NCI-H1092 treated with DMSO at 0.1 percent for 48 hours (cell line): ENCODE data around the gene NRK.
"Not testable (repeated sequence)": the region's sequence is repeated elsewhere in the genome, so short reads cannot be mapped to it uniquely, and the experiment has no call there.

Source experiments
- DNase-seq: peaks from one replicate; lab custom pipeline; 2025; lab: John Stamatoyannopoulos, UW

The NRK gene

GRCh38 chrX:105880491-105880890 is 58.2 kb downstream of the NRK start:
- DNase-seq = no peak

DNA sequence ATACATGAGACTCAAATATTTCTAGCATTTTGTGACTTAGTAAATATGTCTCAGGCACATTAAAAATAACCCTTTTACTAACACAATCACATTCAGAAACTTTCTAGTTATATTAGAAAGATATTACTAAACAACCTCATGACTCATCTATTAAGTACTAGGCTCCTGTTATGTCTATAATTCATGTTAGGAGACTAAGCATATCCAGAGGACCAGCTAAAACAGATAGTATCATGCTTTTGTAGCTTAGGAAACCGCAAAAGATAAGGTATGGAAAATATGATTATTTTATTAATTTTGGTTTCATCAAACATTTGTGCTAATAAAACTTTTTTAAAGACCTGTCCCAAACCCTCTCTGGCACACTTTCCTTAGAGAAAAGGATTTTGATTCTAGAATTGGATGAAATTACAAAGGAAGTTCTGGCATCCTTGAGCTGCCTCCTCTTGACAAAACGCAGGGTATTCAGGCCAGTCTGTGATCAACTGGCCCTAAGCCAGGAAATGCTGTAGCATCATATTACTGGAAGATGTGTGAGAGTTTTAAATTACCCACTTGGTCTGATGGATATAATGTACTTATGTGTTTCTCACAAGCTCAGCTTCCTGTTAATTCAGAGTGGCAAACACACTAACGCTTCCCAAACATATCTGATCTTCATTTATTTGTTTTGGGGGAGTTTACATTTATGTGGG is 60.4 kb downstream of the NRK start:
- DNase-seq = peak; percentile 1

GRCh38 chrX:105894721-105895120 is 72.4 kb downstream of the NRK start:
- DNase-seq = no peak

DNA sequence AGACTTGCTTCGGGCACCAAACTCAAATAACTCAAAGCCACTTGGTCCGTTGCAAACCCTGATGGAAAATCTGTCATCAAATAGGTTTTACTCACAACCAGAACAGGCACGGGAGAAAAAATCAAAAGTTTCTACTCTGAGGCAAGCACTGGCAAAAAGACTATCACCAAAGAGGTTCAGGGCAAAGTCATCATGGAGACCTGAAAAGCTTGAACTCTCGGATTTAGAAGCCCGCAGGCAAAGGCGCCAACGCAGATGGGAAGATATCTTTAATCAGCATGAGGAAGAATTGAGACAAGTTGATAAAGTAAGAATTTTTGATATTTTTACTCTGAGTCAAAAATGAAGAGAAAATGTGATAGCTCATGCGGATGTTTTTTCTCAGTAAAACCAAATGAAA is 87.2 kb downstream of the NRK start:
- DNase-seq = no peak

DNA sequence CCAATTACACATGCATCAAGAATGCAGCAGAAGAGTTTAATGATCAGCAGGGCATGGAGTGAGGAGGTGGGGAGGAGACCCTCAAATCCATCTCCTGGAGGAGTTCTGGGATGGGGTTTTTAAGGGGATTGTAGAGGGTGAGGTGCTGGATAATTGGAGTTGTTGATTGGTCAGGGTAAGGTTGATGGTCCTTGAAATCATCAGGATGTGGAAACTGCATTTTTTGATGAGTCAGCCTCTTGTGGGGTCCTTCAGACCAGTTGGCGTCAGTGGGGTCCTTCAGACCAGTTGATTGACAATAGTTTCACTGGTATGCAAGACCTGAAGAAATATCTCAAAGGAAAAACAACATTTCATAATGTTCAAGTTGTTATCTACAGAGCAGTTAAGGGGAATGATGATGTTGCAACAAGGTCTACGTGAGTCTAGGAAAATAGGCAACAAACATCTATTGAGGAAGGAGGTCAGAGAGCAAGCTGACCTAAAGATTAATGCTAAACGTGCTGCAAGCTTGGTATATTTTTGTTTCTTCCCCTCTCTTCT is 88.3 kb downstream of the NRK start:
- no peak for DNase-seq

- DNase-seq = no peak
These were observed 122.9 kb downstream of the NRK start for GRCh38 chrX:105945266-105945665.

GRCh38 chrX:105969487-105969886 is 147.1 kb downstream of the NRK start:
- no peak for DNase-seq

DNA sequence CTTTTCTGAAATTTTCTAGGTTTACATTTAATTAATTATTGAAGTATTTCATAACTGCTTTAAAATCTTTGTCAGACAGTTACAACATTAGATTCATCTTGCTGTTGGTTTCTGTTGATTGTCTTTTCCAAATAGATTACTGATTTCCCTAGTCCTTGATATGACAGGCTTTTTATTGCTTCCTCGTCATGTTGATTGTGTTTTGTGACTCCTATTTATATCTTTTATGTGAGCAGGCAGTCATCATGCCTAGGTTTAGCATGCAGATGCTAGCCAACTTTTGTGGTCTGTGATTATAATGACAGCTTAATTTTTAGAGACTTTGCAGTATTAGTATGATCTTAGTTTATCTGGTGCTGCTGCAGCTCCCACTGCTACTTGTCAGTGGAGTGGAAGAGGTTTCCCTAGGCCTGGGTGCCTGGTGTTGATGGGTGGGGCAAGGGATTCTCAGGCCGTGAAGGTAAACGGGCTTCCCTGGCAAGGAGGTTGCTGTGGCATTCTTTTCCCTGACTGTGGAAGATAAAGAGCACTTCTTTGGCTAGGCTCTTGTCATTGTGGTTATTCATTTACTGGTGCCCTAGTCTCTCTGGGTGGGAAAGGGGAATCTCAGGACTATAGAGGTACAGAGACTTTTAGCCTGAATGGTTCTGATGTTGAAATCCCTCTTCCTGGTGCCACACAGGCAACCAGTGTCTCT is 150.5 kb downstream of the NRK start:
- no peak for DNase-seq

- DNase-seq = no peak
These were observed 151.0 kb downstream of the NRK start for GRCh38 chrX:105973387-105973739.

DNA sequence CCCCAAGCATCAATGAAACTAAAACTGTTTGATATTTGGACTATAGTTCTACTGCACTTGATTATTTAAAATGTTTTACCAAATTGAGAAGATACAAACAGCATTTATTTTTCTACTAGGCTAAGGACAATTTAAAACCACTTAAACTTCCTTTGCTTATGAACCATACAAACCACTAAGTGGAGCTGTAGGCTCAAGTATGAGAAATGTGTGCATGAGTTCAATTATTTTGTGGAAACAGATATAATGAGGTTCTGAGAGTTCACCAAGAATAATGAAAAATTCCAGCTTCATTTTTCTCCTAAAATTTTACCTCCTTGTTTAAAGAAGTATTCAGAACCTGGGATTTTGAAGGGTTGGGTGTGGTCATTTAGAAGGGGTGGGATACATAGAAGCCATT is 153.0 kb downstream of the NRK start:
- no peak for DNase-seq

DNA sequence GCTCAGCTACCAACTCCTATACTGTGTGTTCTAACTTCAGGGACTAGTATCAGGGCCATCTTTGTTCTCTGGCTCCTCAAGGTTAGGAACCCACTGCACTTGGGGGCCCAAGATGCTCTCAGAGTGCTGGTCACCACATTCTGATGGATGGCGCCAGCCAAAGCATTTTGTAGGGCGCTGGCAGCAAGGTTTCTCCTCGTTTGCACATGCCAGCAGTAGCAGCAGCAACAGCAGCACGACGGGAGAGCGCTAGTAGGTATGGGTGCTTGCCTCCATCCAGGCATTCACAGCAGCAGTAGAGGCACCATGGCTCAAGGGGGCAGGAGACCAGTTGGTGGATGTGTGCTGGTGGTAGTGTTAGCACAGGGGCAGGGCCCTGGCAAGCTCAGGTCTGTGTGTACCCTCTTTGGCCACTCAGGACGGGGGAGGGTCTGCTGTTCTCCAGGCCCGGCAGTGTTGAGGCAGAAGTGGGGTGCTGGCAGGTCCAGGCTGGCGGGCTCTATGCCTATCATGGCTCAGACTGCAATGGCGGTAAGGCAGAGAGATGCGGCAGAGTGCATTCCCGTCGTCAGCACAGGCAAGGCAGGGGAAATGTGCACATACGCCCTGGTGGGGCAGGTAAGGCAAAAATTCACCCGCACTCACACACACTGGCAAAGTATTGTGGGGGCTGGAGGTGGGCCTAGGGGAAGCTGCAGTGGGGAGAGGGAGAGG is 159.6 kb downstream of the NRK start:
- no peak for DNase-seq

DNA sequence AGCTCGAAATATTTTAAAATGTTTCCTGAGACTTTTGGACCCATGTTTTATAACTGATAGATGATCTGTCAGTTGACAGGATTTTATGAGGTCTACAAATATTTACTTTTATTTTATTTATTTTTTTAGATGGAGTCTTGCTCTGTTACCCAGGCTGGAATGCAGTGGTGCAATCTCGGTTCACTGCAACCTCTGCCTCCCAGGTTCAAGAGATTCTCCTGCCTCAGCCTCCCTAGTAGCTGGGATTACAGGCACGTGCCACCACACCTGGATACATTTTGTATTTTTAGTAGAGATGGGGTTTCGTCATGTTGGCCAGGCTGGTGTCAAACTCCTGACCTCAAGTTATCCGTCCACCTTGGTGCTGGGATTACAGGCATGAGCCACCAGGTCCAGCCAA is 166.1 kb downstream of the NRK start:
- not testable (repeated sequence) for DNase-seq

- DNase-seq = no peak
These were observed 177.0 kb downstream of the NRK start for GRCh38 chrX:105999294-105999693.

- no peak for DNase-seq
These were observed 177.9 kb downstream of the NRK start for GRCh38 chrX:106000203-106000602.

- not testable (repeated sequence) for DNase-seq
These were observed 178.3 kb downstream of the NRK start for GRCh38 chrX:106000609-106001008.

DNA sequence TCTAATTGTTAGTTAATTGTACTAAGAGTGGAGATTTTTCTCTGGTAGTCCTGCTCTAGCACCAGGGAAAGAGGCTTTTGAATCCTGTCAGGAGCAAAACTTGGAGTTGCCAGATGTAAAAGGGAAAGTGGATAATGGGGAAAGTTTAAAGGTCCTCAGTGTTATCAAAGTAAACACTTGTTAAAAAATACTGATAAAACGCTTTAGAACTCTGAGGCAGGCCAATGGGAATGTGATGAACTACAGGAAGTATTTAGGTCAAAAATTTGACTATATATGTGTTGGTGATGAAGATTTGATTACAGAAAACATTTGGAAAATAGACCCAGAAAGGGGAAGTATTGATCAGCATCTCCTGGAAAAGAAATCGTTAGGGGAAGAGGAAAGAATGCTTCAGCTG is 183.3 kb downstream of the NRK start:
- DNase-seq = no peak

DNA sequence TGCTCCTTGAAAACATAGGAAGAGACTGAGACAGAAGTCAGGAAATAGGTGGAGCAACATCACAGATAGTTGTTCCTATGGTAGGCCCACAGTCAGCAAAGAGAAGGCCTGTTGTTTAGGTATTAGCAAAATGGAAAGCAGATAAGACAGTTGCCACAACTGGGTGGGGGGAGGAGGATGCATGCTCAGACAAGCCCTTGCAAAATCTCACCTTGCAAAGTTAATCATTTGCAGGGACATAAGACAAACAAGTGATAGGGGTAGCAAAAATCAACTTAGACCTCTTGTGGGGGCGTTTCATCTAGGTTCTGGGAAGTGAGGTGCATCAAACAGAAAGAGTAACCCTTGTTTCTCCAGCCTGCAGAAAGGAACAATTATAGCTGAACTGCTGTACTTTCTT is 185.5 kb downstream of the NRK start:
- DNase-seq = no peak
